Activated CD4-positive, alpha-beta memory T cell treated with anti-CD3 and anti-CD28 coated beads, Interleukin-2, amount 10 ng/mL, durations not matched to agents 7 days and 5 days (primary cell): Measurements from ENCODE around the gene PEX14. TPM values are rescaled to one million over a fixed set of nuclear protein-coding genes. Genes with fewer than 3 reads are reported as not detected.

Source experiments
- CTCF ChIA-PET: fragments of 350-600 bp; sonication (Branson Sonifier 250); formaldehyde crosslinking; loops from one replicate; lab custom pipeline; 2021; ENCODE audit warnings: antibody characterized with exemption, inconsistent platforms; lab: Charles Lee
- POLR2A ChIA-PET: fragments of 350-600 bp; sonication (Branson Sonifier 250); formaldehyde crosslinking; loops from one replicate; lab custom pipeline; 2021; ENCODE audit warnings: antibody characterized with exemption; lab: Charles Lee
- DNase-seq: peaks from one replicate; pipeline ENCODE4 v3.0.0-alpha.2; 2020
- H3K27ac Mint-ChIP-seq: one replicate; pipeline ENCODE4 v1.8.0; 2021; ENCODE audit warnings: mild to moderate bottlenecking, mixed read lengths
- H3K27me3 Mint-ChIP-seq: one replicate; pipeline ENCODE4 v1.8.0; 2021; ENCODE audit warnings: mixed read lengths
- H3K36me3 Mint-ChIP-seq: one replicate; pipeline ENCODE4 v1.8.0; 2021; ENCODE audit warnings: low read depth, mixed read lengths
- H3K4me1 Mint-ChIP-seq: one replicate; pipeline ENCODE4 v1.8.0; 2021; ENCODE audit warnings: mixed read lengths
- H3K4me3 Mint-ChIP-seq: one replicate; pipeline ENCODE4 v1.8.0; 2021; ENCODE audit warnings: mild to moderate bottlenecking, mixed read lengths
- H3K9me3 Mint-ChIP-seq: one replicate; pipeline ENCODE4 v1.8.0; 2021; ENCODE audit warnings: mixed read lengths
- total RNA-seq, 2 experiments: library from RNA; stranded (reverse); gene quantifications; one replicate each; pipeline ENCODE4 v1.2.3, GENCODE V29; 2021

Gene PEX14
- total RNA-seq, 2 experiments from 2014 or later: 18.9 to 20.1 TPM

GRCh38 chr1:10663678-10664035, 188.9 kb downstream of the PEX14 start:
- no peaks in the 10 kb centered on the region for H3K36me3 Mint-ChIP-seq
- ChIA-PET POLR2A (no interaction called here), CTCF (no interaction called here)
- H3K27me3 Mint-ChIP-seq: no peaks in the 10 kb centered on the region
- no peak for DNase-seq
- no peak overlapping the region for H3K27ac Mint-ChIP-seq
- H3K9me3 Mint-ChIP-seq: no peaks in the 10 kb centered on the region
- H3K4me3 Mint-ChIP-seq: no peak overlapping the region
- H3K4me1 Mint-ChIP-seq: no peaks in the 10 kb centered on the region

GRCh38 chr1:10664251-10664650, 189.5 kb downstream of the PEX14 start:
- Mint-ChIP-seq H3K27me3 (no peaks in the 10 kb centered on the region), H3K4me3 (no peak overlapping the region), H3K9me3 (no peaks in the 10 kb centered on the region), H3K36me3 (no peaks in the 10 kb centered on the region), H3K27ac (no peak overlapping the region), H3K4me1 (no peaks in the 10 kb centered on the region)
- POLR2A ChIA-PET: no interaction called here
- no peak for DNase-seq
- CTCF ChIA-PET: no interaction called here

GRCh38 chr1:10665226-10665625, 190.5 kb downstream of the PEX14 start:
- DNase-seq: no peak
- H3K4me1 Mint-ChIP-seq: no peaks in the 10 kb centered on the region
- no peaks in the 10 kb centered on the region for H3K36me3 Mint-ChIP-seq
- no peaks in the 10 kb centered on the region for H3K9me3 Mint-ChIP-seq
- no peak overlapping the region for H3K4me3 Mint-ChIP-seq
- ChIA-PET POLR2A (no interaction called here), CTCF (no interaction called here)
- H3K27ac Mint-ChIP-seq: no peak overlapping the region
- no peaks in the 10 kb centered on the region for H3K27me3 Mint-ChIP-seq

GRCh38 chr1:10665930-10666850, 191.4 kb downstream of the PEX14 start:
- H3K36me3 Mint-ChIP-seq: no peaks in the 10 kb centered on the region
- CTCF ChIA-PET: no interaction called here
- H3K9me3 Mint-ChIP-seq: no peaks in the 10 kb centered on the region

GRCh38 chr1:10667861-10668761, 193.4 kb downstream of the PEX14 start:
- Mint-ChIP-seq H3K9me3 (no peaks in the 10 kb centered on the region), H3K27me3 (no peaks in the 10 kb centered on the region), H3K36me3 (no peaks in the 10 kb centered on the region), H3K4me1 (no peaks in the 10 kb centered on the region), H3K4me3 (no peak overlapping the region), H3K27ac (no peak overlapping the region)
- DNase-seq: no peak
- ChIA-PET POLR2A (no interaction called here), CTCF (no interaction called here)

More at GRCh38 chr1:10665930-10666850, 191.4 kb downstream of the PEX14 start:
- Mint-ChIP-seq H3K4me3 (no peak overlapping the region), H3K27me3 (no peaks in the 10 kb centered on the region), H3K4me1 (no peaks in the 10 kb centered on the region), H3K27ac (no peak overlapping the region)
- POLR2A ChIA-PET: no interaction called here
- no peak for DNase-seq

- Mint-ChIP-seq H3K4me1 (no peaks in the 10 kb centered on the region), H3K36me3 (no peaks in the 10 kb centered on the region), H3K4me3 (no peak overlapping the region), H3K9me3 (no peaks in the 10 kb centered on the region), H3K27ac (no peak overlapping the region), H3K27me3 (no peaks in the 10 kb centered on the region)
- DNase-seq: no peak
- CTCF ChIA-PET: no interaction called here
- POLR2A ChIA-PET: no interaction called here
Observed at GRCh38 chr1:10669570-10669969, 194.8 kb downstream of the PEX14 start.

GRCh38 chr1:10670190-10670589, 195.4 kb downstream of the PEX14 start:
- no peak for DNase-seq
- Mint-ChIP-seq H3K36me3 (no peaks in the 10 kb centered on the region), H3K9me3 (no peaks in the 10 kb centered on the region), H3K27ac (no peak overlapping the region), H3K4me3 (no peak overlapping the region), H3K4me1 (no peaks in the 10 kb centered on the region), H3K27me3 (no peaks in the 10 kb centered on the region)
- ChIA-PET POLR2A (no interaction called here), CTCF (no interaction called here)

- POLR2A ChIA-PET: no interaction called here
- Mint-ChIP-seq H3K36me3 (no peaks in the 10 kb centered on the region), H3K4me3 (no peak overlapping the region), H3K4me1 (no peaks in the 10 kb centered on the region), H3K27me3 (no peaks in the 10 kb centered on the region), H3K9me3 (no peaks in the 10 kb centered on the region), H3K27ac (no peak overlapping the region)
- CTCF ChIA-PET: no interaction called here
- no peak for DNase-seq
Observed at GRCh38 chr1:10671090-10671489, 196.3 kb downstream of the PEX14 start.

- H3K27ac Mint-ChIP-seq: no peak overlapping the region
- CTCF ChIA-PET: no interaction called here
Observed at GRCh38 chr1:10671622-10672342, 197.0 kb downstream of the PEX14 start.

GRCh38 chr1:10672343-10673050, 197.7 kb downstream of the PEX14 start:
- Mint-ChIP-seq H3K27me3 (no peaks in the 10 kb centered on the region), H3K4me1 (no peaks in the 10 kb centered on the region), H3K9me3 (no peaks in the 10 kb centered on the region), H3K4me3 (no peak overlapping the region), H3K27ac (no peak overlapping the region), H3K36me3 (no peaks in the 10 kb centered on the region)
- CTCF ChIA-PET: no interaction called here
- POLR2A ChIA-PET: no interaction called here
- DNase-seq: no peak

More at GRCh38 chr1:10671622-10672342, 197.0 kb downstream of the PEX14 start:
- POLR2A ChIA-PET: no interaction called here
- no peaks in the 10 kb centered on the region for H3K36me3 Mint-ChIP-seq
- H3K9me3 Mint-ChIP-seq: no peaks in the 10 kb centered on the region
- no peak for DNase-seq
- no peaks in the 10 kb centered on the region for H3K4me1 Mint-ChIP-seq
- H3K27me3 Mint-ChIP-seq: no peaks in the 10 kb centered on the region
- no peak overlapping the region for H3K4me3 Mint-ChIP-seq

- H3K9me3 Mint-ChIP-seq: no peaks in the 10 kb centered on the region
- no peaks in the 10 kb centered on the region for H3K36me3 Mint-ChIP-seq
- no peaks in the 10 kb centered on the region for H3K4me1 Mint-ChIP-seq
- no peak overlapping the region for H3K27ac Mint-ChIP-seq
- H3K4me3 Mint-ChIP-seq: no peak overlapping the region
- ChIA-PET CTCF (no interaction called here), POLR2A (no interaction called here)
- H3K27me3 Mint-ChIP-seq: no peaks in the 10 kb centered on the region
- no peak for DNase-seq
Observed at GRCh38 chr1:10673109-10673711, 198.5 kb downstream of the PEX14 start.

- Mint-ChIP-seq H3K4me3 (no peak overlapping the region), H3K4me1 (no peaks in the 10 kb centered on the region), H3K27ac (no peak overlapping the region), H3K27me3 (no peaks in the 10 kb centered on the region), H3K9me3 (no peaks in the 10 kb centered on the region), H3K36me3 (no peaks in the 10 kb centered on the region)
- CTCF ChIA-PET: no interaction called here
- no peak for DNase-seq
- POLR2A ChIA-PET: no interaction called here
Observed at GRCh38 chr1:10674222-10674621, 199.5 kb downstream of the PEX14 start.
